Progenitor cell of endocrine pancreas (in vitro differentiated cells): ENCODE results near the gene OR9G4. TPM values are rescaled to one million over a fixed set of nuclear protein-coding genes. Genes with fewer than 3 reads are reported as not detected.

ENCODE experiments used
- DNase-seq: peaks from one replicate; pipeline ENCODE4 v3.0.0; 2021; ENCODE audit warnings: low spot score; ENCODE audit not compliant: unreplicated experiment
- H3K27ac Mint-ChIP-seq: 2 replicates; pipeline ENCODE4 v1.8.0; 2021; ENCODE audit warnings: mild to moderate bottlenecking, moderate library complexity, mixed read lengths
- H3K27me3 Mint-ChIP-seq: 2 replicates; pipeline ENCODE4 v1.8.0; 2021; ENCODE audit warnings: mixed read lengths
- H3K36me3 Mint-ChIP-seq: 2 replicates; pipeline ENCODE4 v1.8.0; 2022; ENCODE audit warnings: mixed read lengths; ENCODE audit not compliant: insufficient read depth
- H3K4me1 Mint-ChIP-seq: 2 replicates; pipeline ENCODE4 v1.8.0; 2021; ENCODE audit warnings: low read depth, mixed read lengths
- H3K4me3 Mint-ChIP-seq: 2 replicates; pipeline ENCODE4 v1.8.0; 2021; ENCODE audit warnings: low read depth, mild to moderate bottlenecking, moderate library complexity, mixed read lengths
- H3K9me3 Mint-ChIP-seq: 2 replicates; pipeline ENCODE4 v1.8.0; 2021; ENCODE audit warnings: low read depth, mixed read lengths
- CTCF ChIP-seq: fragments of 200-600 bp; sonication (generic); IDR thresholded peaks from one replicate; pipeline ENCODE4 v1.5.0; 2021; ENCODE audit warnings: antibody characterized with exemption, mild to moderate bottlenecking; ENCODE audit not compliant: unreplicated experiment
- total RNA-seq: library from RNA; stranded (reverse); gene quantifications from 2 replicates; pipeline ENCODE4 v1.2.1, GENCODE V29; 2021

Gene OR9G4
- total RNA-seq, 1 donor from 2014 or later, result not detected

GRCh38 chr11:56716379-56716854 is 32.1 kb downstream of the OR9G4 start:
- Mint-ChIP-seq H3K4me3 (no peak overlapping the region), H3K9me3 (peaks cover 18% of the 10 kb centered on the region), H3K27ac (no peak overlapping the region), H3K36me3 (no peaks in the 10 kb centered on the region), H3K4me1 (peaks cover 23% of the 10 kb centered on the region), H3K27me3 (no peaks in the 10 kb centered on the region)
- no peak for DNase-seq
- no peak for TF ChIP-seq CTCF

GRCh38 chr11:56714206-56714605 is 34.3 kb downstream of the OR9G4 start:
- H3K4me3 Mint-ChIP-seq, result no peak overlapping the region
- TF ChIP-seq CTCF, result no peak
- DNase-seq, result no peak
- peaks cover 2% of the 10 kb centered on the region for H3K36me3 Mint-ChIP-seq
- no peak overlapping the region for H3K27ac Mint-ChIP-seq
- H3K27me3 Mint-ChIP-seq, result no peaks in the 10 kb centered on the region
- H3K9me3 Mint-ChIP-seq, result peaks cover 30% of the 10 kb centered on the region
- H3K4me1 Mint-ChIP-seq, result peaks cover 16% of the 10 kb centered on the region

GRCh38 chr11:56706486-56706885 is 42.0 kb downstream of the OR9G4 start:
- Mint-ChIP-seq H3K27me3 (no peaks in the 10 kb centered on the region), H3K27ac (no peak overlapping the region)
- DNase-seq, result no peak

GRCh38 chr11:56705784-56706396 is 42.6 kb downstream of the OR9G4 start:
- H3K4me1 Mint-ChIP-seq, result no peaks in the 10 kb centered on the region
- DNase-seq, result no peak
- H3K27ac Mint-ChIP-seq, result no peak overlapping the region
- H3K4me3 Mint-ChIP-seq, result no peak overlapping the region
- H3K27me3 Mint-ChIP-seq, result no peaks in the 10 kb centered on the region
- peaks cover 2% of the 10 kb centered on the region for H3K36me3 Mint-ChIP-seq
- H3K9me3 Mint-ChIP-seq, result peaks cover 24% of the 10 kb centered on the region
- TF ChIP-seq CTCF, result no peak

More at GRCh38 chr11:56706486-56706885, 42.0 kb downstream of the OR9G4 start:
- H3K4me1 Mint-ChIP-seq, result no peaks in the 10 kb centered on the region
- H3K36me3 Mint-ChIP-seq, result peaks cover 2% of the 10 kb centered on the region
- H3K9me3 Mint-ChIP-seq, result peaks cover 28% of the 10 kb centered on the region
- no peak for TF ChIP-seq CTCF
- no peak overlapping the region for H3K4me3 Mint-ChIP-seq

- Mint-ChIP-seq H3K27ac (no peak overlapping the region), H3K4me1 (no peaks in the 10 kb centered on the region), H3K4me3 (no peak overlapping the region), H3K9me3 (no peaks in the 10 kb centered on the region), H3K27me3 (no peaks in the 10 kb centered on the region), H3K36me3 (no peaks in the 10 kb centered on the region)
- TF ChIP-seq CTCF, result no peak
- DNase-seq, result no peak
Measured at GRCh38 chr11:56700914-56701485, 47.5 kb downstream of the OR9G4 start.
